NCI-H774 (cell line): ENCODE results near the gene SCYL1.
A peak's percentile ranks its signal among the peaks of the same experiment; 100 is the strongest.

Experiments used
- DNase-seq: peaks from one replicate; lab custom pipeline; 2025; lab: John Stamatoyannopoulos, UW

The SCYL1 gene

DNA sequence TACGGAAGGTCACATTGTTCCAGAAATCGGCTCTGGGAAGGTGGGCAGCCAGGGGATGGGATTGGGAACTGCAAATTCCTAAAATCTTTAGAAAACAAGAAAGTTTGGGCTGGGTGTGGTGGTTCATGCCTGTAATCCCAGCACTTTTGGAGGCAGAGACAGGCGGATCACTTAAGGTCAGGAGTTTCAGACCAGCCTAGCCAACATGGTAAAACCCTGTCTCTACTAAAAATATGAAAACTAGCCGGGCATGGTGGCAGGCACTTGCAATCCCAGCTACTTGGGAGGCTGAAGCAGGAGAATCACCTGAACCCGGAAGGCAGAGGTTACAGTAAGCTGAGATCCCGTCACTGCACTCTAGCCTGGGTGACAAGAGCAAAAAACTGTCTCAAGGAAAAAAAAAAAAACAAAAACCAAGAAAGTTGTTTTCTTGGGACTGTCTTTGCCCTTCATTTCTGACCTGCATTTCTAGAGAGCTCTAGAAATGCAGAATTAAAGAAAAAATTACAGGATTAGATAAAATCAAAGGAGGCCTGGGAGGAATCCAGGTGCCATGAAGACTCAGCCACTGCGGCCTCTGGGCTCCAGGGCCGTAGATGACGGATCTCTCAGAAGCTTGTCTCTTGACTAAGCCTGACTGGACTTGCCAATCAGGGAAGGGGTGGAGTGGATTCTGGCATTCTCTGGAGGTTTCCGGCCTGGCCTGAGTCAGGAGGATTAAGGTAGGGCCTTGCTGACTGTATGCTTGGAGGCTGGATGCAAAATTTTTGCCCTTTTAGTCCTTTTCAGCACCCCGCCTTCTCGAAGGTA is 31.3 kb upstream of the SCYL1 start:
- no peak for DNase-seq

GRCh38 chr11:65496304-65497140 is 28.4 kb upstream of the SCYL1 start:
- DNase-seq, result peak; percentile 47

DNA sequence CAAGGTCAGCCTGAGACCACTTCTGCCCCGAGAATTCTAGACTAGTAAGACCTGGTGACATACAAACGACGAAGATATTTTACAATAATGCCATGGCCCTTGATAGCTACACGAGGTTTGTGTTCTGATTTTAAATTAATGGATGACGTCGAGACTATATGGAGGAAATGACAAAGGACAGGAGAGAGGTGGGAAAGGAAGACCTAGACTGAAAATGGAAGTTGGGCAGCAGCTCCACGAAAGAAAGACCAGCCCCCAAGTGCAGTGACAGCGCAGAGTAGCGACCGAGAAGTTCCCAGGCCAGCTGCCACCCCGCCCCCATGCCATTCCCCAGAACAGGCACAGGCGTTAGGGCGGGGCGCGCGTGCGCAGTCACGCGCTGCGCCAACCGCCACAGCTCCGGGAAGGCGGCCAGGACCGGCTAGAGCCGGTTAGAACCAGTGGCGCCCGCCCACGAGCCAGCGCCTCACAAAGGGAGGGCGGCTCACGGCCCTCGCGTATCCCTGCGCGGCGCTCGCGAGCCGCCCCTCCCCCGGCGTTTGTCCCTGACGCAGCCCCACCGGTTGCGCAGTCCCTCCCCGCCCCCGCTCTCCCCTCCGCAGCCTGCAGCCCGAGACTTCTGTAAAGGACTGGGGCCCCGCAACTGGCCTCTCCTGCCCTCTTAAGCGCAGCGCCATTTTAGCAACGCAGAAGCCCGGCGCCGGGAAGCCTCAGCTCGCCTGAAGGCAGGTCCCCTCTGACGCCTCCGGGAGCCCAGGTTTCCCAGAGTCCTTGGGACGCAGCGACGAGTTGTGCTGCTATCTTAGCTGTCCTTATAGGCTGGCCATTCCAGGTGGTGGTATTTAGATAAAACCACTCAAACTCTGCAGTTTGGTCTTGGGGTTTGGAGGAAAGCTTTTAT is 27.5 kb upstream of the SCYL1 start:
- DNase-seq, result peak; percentile 99

- DNase-seq, result peak; percentile 74
Measured at GRCh38 chr11:65498042-65498726, 26.7 kb upstream of the SCYL1 start.

- no peak for DNase-seq
Measured at GRCh38 chr11:65498727-65498976, 26.2 kb upstream of the SCYL1 start.

DNA sequence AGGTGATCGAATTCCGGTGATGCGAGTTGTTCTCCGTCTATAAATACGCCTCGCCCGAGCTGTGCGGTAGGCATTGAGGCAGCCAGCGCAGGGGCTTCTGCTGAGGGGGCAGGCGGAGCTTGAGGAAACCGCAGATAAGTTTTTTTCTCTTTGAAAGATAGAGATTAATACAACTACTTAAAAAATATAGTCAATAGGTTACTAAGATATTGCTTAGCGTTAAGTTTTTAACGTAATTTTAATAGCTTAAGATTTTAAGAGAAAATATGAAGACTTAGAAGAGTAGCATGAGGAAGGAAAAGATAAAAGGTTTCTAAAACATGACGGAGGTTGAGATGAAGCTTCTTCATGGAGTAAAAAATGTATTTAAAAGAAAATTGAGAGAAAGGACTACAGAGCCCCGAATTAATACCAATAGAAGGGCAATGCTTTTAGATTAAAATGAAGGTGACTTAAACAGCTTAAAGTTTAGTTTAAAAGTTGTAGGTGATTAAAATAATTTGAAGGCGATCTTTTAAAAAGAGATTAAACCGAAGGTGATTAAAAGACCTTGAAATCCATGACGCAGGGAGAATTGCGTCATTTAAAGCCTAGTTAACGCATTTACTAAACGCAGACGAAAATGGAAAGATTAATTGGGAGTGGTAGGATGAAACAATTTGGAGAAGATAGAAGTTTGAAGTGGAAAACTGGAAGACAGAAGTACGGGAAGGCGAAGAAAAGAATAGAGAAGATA is 25.7 kb upstream of the SCYL1 start, which contains the start of gene MALAT1:
Gene MALAT1, plus strand, starts transcription at position 69 of the 736 bp plus-strand sequence.
- DNase-seq, result peak; percentile 96

- DNase-seq, result no peak
Measured at GRCh38 chr11:65499713-65500386, 25.0 kb upstream of the SCYL1 start.

GRCh38 chr11:65500387-65501185 is 24.3 kb upstream of the SCYL1 start:
- DNase-seq, result no peak

- DNase-seq, result no peak
Measured at GRCh38 chr11:65501186-65501471, 23.8 kb upstream of the SCYL1 start.

DNA sequence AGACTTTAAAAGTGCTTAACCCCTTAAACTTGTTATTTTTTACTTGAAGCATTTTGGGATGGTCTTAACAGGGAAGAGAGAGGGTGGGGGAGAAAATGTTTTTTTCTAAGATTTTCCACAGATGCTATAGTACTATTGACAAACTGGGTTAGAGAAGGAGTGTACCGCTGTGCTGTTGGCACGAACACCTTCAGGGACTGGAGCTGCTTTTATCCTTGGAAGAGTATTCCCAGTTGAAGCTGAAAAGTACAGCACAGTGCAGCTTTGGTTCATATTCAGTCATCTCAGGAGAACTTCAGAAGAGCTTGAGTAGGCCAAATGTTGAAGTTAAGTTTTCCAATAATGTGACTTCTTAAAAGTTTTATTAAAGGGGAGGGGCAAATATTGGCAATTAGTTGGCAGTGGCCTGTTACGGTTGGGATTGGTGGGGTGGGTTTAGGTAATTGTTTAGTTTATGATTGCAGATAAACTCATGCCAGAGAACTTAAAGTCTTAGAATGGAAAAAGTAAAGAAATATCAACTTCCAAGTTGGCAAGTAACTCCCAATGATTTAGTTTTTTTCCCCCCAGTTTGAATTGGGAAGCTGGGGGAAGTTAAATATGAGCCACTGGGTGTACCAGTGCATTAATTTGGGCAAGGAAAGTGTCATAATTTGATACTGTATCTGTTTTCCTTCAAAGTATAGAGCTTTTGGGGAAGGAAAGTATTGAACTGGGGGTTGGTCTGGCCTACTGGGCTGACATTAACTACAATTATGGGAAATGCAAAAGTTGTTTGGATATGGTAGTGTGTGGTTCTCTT is 23.2 kb upstream of the SCYL1 start:
- DNase-seq, result peak; percentile 24

GRCh38 chr11:65502274-65502554 is 22.7 kb upstream of the SCYL1 start:
- DNase-seq, result no peak

- no peak for DNase-seq
Measured at GRCh38 chr11:65502555-65503367, 22.1 kb upstream of the SCYL1 start.

DNA sequence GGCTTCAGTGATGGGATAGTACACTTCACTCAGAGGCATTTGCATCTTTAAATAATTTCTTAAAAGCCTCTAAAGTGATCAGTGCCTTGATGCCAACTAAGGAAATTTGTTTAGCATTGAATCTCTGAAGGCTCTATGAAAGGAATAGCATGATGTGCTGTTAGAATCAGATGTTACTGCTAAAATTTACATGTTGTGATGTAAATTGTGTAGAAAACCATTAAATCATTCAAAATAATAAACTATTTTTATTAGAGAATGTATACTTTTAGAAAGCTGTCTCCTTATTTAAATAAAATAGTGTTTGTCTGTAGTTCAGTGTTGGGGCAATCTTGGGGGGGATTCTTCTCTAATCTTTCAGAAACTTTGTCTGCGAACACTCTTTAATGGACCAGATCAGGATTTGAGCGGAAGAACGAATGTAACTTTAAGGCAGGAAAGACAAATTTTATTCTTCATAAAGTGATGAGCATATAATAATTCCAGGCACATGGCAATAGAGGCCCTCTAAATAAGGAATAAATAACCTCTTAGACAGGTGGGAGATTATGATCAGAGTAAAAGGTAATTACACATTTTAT is 21.4 kb upstream of the SCYL1 start:
- no peak for DNase-seq

DNA sequence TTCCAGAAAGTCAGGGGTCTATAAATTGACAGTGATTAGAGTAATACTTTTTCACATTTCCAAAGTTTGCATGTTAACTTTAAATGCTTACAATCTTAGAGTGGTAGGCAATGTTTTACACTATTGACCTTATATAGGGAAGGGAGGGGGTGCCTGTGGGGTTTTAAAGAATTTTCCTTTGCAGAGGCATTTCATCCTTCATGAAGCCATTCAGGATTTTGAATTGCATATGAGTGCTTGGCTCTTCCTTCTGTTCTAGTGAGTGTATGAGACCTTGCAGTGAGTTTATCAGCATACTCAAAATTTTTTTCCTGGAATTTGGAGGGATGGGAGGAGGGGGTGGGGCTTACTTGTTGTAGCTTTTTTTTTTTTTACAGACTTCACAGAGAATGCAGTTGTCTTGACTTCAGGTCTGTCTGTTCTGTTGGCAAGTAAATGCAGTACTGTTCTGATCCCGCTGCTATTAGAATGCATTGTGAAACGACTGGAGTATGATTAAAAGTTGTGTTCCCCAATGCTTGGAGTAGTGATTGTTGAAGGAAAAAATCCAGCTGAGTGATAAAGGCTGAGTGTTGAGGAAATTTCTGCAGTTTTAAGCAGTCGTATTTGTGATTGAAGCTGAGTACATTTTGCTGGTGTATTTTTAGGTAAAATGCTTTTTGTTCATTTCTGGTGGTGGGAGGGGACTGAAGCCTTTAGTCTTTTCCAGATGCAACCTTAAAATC is 20.8 kb upstream of the SCYL1 start:
- DNase-seq, result no peak

GRCh38 chr11:65504674-65505465 is 20.0 kb upstream of the SCYL1 start:
- no peak for DNase-seq

DNA sequence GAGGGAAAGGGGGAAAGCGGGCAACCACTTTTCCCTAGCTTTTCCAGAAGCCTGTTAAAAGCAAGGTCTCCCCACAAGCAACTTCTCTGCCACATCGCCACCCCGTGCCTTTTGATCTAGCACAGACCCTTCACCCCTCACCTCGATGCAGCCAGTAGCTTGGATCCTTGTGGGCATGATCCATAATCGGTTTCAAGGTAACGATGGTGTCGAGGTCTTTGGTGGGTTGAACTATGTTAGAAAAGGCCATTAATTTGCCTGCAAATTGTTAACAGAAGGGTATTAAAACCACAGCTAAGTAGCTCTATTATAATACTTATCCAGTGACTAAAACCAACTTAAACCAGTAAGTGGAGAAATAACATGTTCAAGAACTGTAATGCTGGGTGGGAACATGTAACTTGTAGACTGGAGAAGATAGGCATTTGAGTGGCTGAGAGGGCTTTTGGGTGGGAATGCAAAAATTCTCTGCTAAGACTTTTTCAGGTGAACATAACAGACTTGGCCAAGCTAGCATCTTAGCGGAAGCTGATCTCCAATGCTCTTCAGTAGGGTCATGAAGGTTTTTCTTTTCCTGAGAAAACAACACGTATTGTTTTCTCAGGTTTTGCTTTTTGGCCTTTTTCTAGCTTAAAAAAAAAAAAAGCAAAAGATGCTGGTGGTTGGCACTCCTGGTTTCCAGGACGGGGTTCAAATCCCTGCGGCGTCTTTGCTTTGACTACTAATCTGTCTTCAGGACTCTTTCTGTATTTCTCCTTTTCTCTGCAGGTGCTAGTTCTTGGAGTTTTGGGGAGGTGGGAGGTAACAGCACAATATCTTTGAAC is 19.2 kb upstream of the SCYL1 start:
- DNase-seq, result no peak
